GM23338 (cell line): Measurements from ENCODE around the gene OR10T2. TPM values are rescaled to one million over a fixed set of nuclear protein-coding genes. Genes with fewer than 3 reads are reported as not detected.
"Not testable (repeated sequence)": the region's sequence is repeated elsewhere in the genome, so short reads cannot be mapped to it uniquely, and the experiment has no call there.

Experiments
- ATAC-seq: fragments of 200-7000 bp; cut with Tn5 transposase; 3 replicates; pipeline ENCODE4 v1.9.1; 2020
- DNase-seq: peaks from one replicate; pipeline ENCODE4 v3.0.0-alpha.2; 2015; ENCODE audit warnings: low spot score
- H2AFZ ChIP-seq: fragments of 200-600 bp; sonication (generic); 2 replicates; pipeline ENCODE4 v1.8.0; 2016; ENCODE audit warnings: antibody characterized with exemption, mild to moderate bottlenecking, moderate library complexity
- H3F3A ChIP-seq: fragments of 200-600 bp; sonication (generic); replicated peaks from 2 replicates; pipeline ENCODE4 v1.8.0; 2017; ENCODE audit warnings: antibody characterized with exemption, mixed run types, low read depth
- H3K27ac ChIP-seq: fragments of 200-600 bp; sonication (generic); 2 replicates; pipeline ENCODE4 v1.6.1; 2016; ENCODE audit warnings: low read depth
- H3K27me3 ChIP-seq: fragments of 200-600 bp; sonication (generic); 2 replicates; pipeline ENCODE4 v1.8.0; 2016; ENCODE audit warnings: mild to moderate bottlenecking, mixed run types, moderate library complexity; ENCODE audit not compliant: insufficient read depth
- H3K36me3 ChIP-seq: fragments of 200-600 bp; sonication (generic); 2 replicates; pipeline ENCODE4 v1.8.0; 2016; ENCODE audit warnings: mild to moderate bottlenecking; ENCODE audit not compliant: insufficient read depth
- H3K4me1 ChIP-seq: fragments of 200-600 bp; sonication (generic); 2 replicates; pipeline ENCODE4 v1.8.0; 2016; ENCODE audit warnings: mild to moderate bottlenecking, moderate library complexity; ENCODE audit not compliant: insufficient read depth
- H3K4me2 ChIP-seq: fragments of 200-600 bp; sonication (generic); 2 replicates; pipeline ENCODE4 v1.7.1; 2017; ENCODE audit warnings: mixed run types
- H3K4me3 ChIP-seq: fragments of 200-600 bp; sonication (generic); 2 replicates; pipeline ENCODE4 v1.6.1; 2016; ENCODE audit warnings: mixed run types
- H3K79me2 ChIP-seq: fragments of 200-600 bp; sonication (generic); replicated peaks from 2 replicates; pipeline ENCODE4 v1.8.0; 2017; ENCODE audit warnings: mild to moderate bottlenecking; ENCODE audit not compliant: insufficient read depth
- H3K9me2 ChIP-seq: fragments of 200-600 bp; sonication (generic); 2 replicates; pipeline ENCODE4 v1.8.0; 2017; ENCODE audit not compliant: insufficient read depth
- H4K20me1 ChIP-seq: fragments of 200-600 bp; sonication (generic); replicated peaks from 2 replicates; pipeline ENCODE4 v1.8.0; 2017; ENCODE audit warnings: mild to moderate bottlenecking; ENCODE audit not compliant: insufficient read depth
- H3K27ac Mint-ChIP-seq: 2 replicates; pipeline ENCODE4 v1.8.0; 2020; ENCODE audit warnings: inconsistent platforms, mild to moderate bottlenecking, moderate library complexity, mixed read lengths
- H3K27me3 Mint-ChIP-seq: 3 replicates; pipeline ENCODE4 v1.8.0; 2022; ENCODE audit warnings: low read depth, mild to moderate bottlenecking, moderate library complexity, mixed read lengths, inconsistent platforms; ENCODE audit not compliant: insufficient read depth, poor library complexity
- H3K36me3 Mint-ChIP-seq: 3 replicates; pipeline ENCODE4 v1.8.0; 2021; ENCODE audit warnings: low read depth, mild to moderate bottlenecking, inconsistent platforms, moderate library complexity, mixed read lengths
- H3K4me1 Mint-ChIP-seq: 3 replicates; pipeline ENCODE4 v1.8.0; 2020; ENCODE audit warnings: mild to moderate bottlenecking, inconsistent platforms, mixed read lengths
- H3K4me3 Mint-ChIP-seq: 3 replicates; pipeline ENCODE4 v1.8.0; 2021; ENCODE audit warnings: moderate library complexity, mild to moderate bottlenecking, inconsistent platforms, mixed read lengths
- H3K9me3 Mint-ChIP-seq: 3 replicates; pipeline ENCODE4 v1.8.0; 2020; ENCODE audit warnings: moderate library complexity, mild to moderate bottlenecking, inconsistent platforms, mixed read lengths
- EZH2 ChIP-seq: fragments of 200-600 bp; sonication (generic); IDR thresholded peaks from one replicate; pipeline ENCODE4 v1.8.0; 2017; ENCODE audit warnings: antibody characterized with exemption, mild to moderate bottlenecking, low read depth; ENCODE audit not compliant: unreplicated experiment
- POLR2AphosphoS5 ChIP-seq: IDR thresholded peaks from 2 replicates; pipeline ENCODE4 v1.6.1; 2016; ENCODE audit warnings: antibody characterized with exemption, low read depth
- REST ChIP-seq: IDR thresholded peaks from one replicate; pipeline ENCODE4 v1.6.1; 2018; ENCODE audit warnings: antibody characterized with exemption; ENCODE audit not compliant: unreplicated experiment
- STAT1 ChIP-seq: IDR thresholded peaks from one replicate; pipeline ENCODE4 v1.6.1; 2016; ENCODE audit warnings: antibody characterized with exemption; ENCODE audit not compliant: unreplicated experiment
- ZNF114 ChIP-seq: fragments of 250-450 bp; sonication (Bioruptor Pico); IDR thresholded peaks from 2 replicates; pipeline ENCODE4 v1.5.0; 2020; ENCODE audit warnings: mild to moderate bottlenecking, moderate library complexity
- polyA plus RNA-seq: library from polyadenylated mRNA; unstranded; fragments of >200 nt; fragmentation: Nextera tagmentation; extraction: Ambion mirVana; gene quantifications from 2 replicates; pipeline ENCODE4 v1.2.1, GENCODE V29; 2016
- total RNA-seq: library from RNA; depleted of rRNA; stranded (reverse); fragments of >200 nt; shearing (Covaris generic); gene quantifications from 2 replicates; pipeline ENCODE4 v1.2.3, GENCODE V29; 2014; rRNA removed

Gene OR10T2
- total and polyA plus RNA-seq, 2 experiments from 2014 or later: not detected

DNA sequence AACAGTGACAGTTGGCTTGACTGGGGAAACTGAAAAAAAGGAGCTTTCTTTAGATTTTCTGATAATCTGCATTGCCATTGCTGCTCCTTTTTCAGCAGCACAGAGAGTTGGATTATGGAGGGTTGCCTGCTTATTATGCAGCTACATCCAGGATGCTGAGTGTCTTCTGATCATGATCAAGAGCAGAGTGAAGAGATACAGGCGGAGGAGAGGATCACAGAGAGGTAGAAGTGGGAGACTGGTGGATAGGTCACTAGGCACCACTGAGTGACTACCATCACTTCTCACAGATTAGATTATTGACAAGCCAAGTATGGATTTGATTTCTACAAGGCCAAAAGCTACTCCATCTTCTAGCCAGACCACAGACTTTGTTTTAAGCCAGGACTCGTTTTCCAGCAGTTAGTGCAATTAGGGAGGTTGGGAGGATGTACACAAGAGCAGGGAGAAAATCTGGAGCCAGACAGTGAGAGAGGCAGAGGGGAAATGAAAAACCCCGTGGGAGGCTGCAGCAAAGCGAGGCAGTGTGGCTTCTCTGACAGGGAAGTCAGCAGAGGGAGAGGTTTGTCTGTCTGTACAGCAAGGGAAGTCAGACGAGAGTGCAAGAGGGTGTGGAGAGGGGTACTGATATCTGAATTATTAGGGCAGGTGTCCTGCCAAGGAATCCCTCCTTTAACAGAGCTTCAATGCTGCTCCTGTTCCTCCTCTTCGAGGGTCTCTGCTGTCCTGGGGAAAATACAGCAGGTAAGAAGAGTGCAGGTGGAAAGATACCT is 45.8 kb downstream of the OR10T2 start, which contains the start of gene CD1E (continued):
- no peak for TF ChIP-seq STAT1
- no peak for TF ChIP-seq ZNF114 (CRISPR knock-in tag)
- no peak for TF ChIP-seq REST
- TF ChIP-seq EZH2: no peak
- no peak for TF ChIP-seq POLR2AphosphoS5

DNA sequence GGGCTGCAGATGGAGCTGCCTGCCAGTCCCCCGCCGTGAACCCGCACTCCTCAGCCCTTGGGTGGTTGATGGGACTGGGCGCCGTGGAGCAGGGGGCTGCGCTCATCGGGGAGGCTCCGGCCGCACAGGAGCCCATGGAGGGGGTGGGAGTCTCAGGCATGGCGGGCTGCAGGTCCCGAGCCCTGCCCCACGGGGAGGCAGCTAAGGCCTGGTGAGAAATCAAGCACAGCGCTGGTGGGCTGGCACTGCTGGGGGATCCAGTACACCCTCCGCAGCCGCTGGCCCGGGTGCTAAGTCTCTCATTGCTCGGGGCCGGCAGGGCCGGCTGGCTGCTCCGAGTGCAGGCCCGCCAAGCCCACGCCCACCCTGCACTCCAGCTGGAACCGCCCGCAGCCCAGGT is 50.3 kb downstream of the OR10T2 start:
- H3K79me2 ChIP-seq, H3K4me2 ChIP-seq, H4K20me1 ChIP-seq, H3K27ac Mint-ChIP-seq, H3K4me3 Mint-ChIP-seq, H2AFZ ChIP-seq, ATAC-seq, H3K4me1 ChIP-seq, H3K36me3 Mint-ChIP-seq, H3K27ac ChIP-seq, H3K4me3 ChIP-seq, H3K27me3 Mint-ChIP-seq, H3F3A ChIP-seq, H3K4me1 Mint-ChIP-seq, H3K27me3 ChIP-seq, DNase-seq, H3K36me3 ChIP-seq, H3K9me2 ChIP-seq: not testable (repeated sequence)
- H3K9me3 Mint-ChIP-seq: peaks cover 13% of the 10 kb centered on the region

Other genes with a start within 250 kb of the OR10T2 start
- 1.3 and 2.7 TPM in 2 replicates for gene CD1D, start 218.6 kb downstream of the OR10T2 start, total RNA-seq
- gene CD1D, start 218.6 kb downstream of the OR10T2 start, polyA plus RNA-seq: 1.5 and 1.7 TPM in 2 replicates
- gene CD1A, start 145.0 kb downstream of the OR10T2 start, total RNA-seq: not detected in 2 replicates
- not detected in 2 replicates for gene CD1A, start 145.0 kb downstream of the OR10T2 start, polyA plus RNA-seq
- gene CD1C, start 109.5 kb downstream of the OR10T2 start, total RNA-seq: 0.16 TPM in 1 of 2 replicates, not detected in the other
- 0.30 TPM in 1 of 2 replicates, not detected in the other for gene CD1C, start 109.5 kb downstream of the OR10T2 start, polyA plus RNA-seq
- gene CD1B, start 67.9 kb downstream of the OR10T2 start, total RNA-seq: not detected in 2 replicates
- gene CD1B, start 67.9 kb downstream of the OR10T2 start, polyA plus RNA-seq: not detected in 2 replicates
- not detected in 2 replicates for gene CD1E, start 45.6 kb downstream of the OR10T2 start, total RNA-seq
- not detected in 2 replicates for gene CD1E, start 45.6 kb downstream of the OR10T2 start, polyA plus RNA-seq
- gene OR10K2, start 26.8 kb upstream of the OR10T2 start, total RNA-seq: not detected in 2 replicates
- gene OR10K2, start 26.8 kb upstream of the OR10T2 start, polyA plus RNA-seq: not detected in 2 replicates
- not detected in 2 replicates for gene OR10K1, start 62.4 kb upstream of the OR10T2 start, total RNA-seq
- not detected in 2 replicates for gene OR10K1, start 62.4 kb upstream of the OR10T2 start, polyA plus RNA-seq
- gene OR10R2, start 72.8 kb upstream of the OR10T2 start, total RNA-seq: not detected in 2 replicates
- not detected in 2 replicates for gene OR10R2, start 72.8 kb upstream of the OR10T2 start, polyA plus RNA-seq
- not detected in 2 replicates for gene OR6Y1, start 154.9 kb upstream of the OR10T2 start, total RNA-seq
- not detected in 2 replicates for gene OR6Y1, start 154.9 kb upstream of the OR10T2 start, polyA plus RNA-seq
- gene OR6P1, start 171.1 kb upstream of the OR10T2 start, total RNA-seq: not detected in 2 replicates
- not detected in 2 replicates for gene OR6P1, start 171.1 kb upstream of the OR10T2 start, polyA plus RNA-seq
- gene OR10X1, start 180.4 kb upstream of the OR10T2 start, total RNA-seq: not detected in 2 replicates
- not detected in 2 replicates for gene OR10X1, start 180.4 kb upstream of the OR10T2 start, polyA plus RNA-seq
- not detected in 2 replicates for gene OR10Z1, start 205.8 kb upstream of the OR10T2 start, total RNA-seq
- gene OR10Z1, start 205.8 kb upstream of the OR10T2 start, polyA plus RNA-seq: not detected in 2 replicates